SK-N-DZ (cell line): ENCODE data around the gene MEG3.
"Not testable (repeated sequence)": the region's sequence is repeated elsewhere in the genome, so short reads cannot be mapped to it uniquely, and the experiment has no call there.

ENCODE experiments used
- DNase-seq: peaks from one replicate; pipeline ENCODE4 v3.0.0-alpha.2; 2015; ENCODE audit warnings: low spot score

The MEG3 gene

GRCh38 chr14:100788942-100789341 is 37.0 kb upstream of the MEG3 start:
- DNase-seq: no peak

GRCh38 chr14:100789460-100790417 is 36.2 kb upstream of the MEG3 start:
- no peak for DNase-seq

GRCh38 chr14:100790502-100791347 is 35.2 kb upstream of the MEG3 start:
- DNase-seq: no peak

- no peak for DNase-seq
Observed at GRCh38 chr14:100791348-100791735, 34.6 kb upstream of the MEG3 start.

- no peak for DNase-seq
Observed at GRCh38 chr14:100791995-100792394, 33.9 kb upstream of the MEG3 start.

GRCh38 chr14:100796946-100797345 is 29.0 kb upstream of the MEG3 start:
- no peak for DNase-seq

- DNase-seq: no peak
Observed at GRCh38 chr14:100800041-100800440, 25.9 kb upstream of the MEG3 start.

GRCh38 chr14:100801433-100801832 is 24.5 kb upstream of the MEG3 start:
- not testable (repeated sequence) for DNase-seq

- DNase-seq: no peak
Observed at GRCh38 chr14:100802179-100802578, 23.7 kb upstream of the MEG3 start.

- DNase-seq: no peak
Observed at GRCh38 chr14:100802766-100803165, 23.2 kb upstream of the MEG3 start.

- no peak for DNase-seq
Observed at GRCh38 chr14:100803226-100803625, 22.7 kb upstream of the MEG3 start.

GRCh38 chr14:100803676-100804075 is 22.2 kb upstream of the MEG3 start:
- DNase-seq: no peak

GRCh38 chr14:100804138-100804537 is 21.8 kb upstream of the MEG3 start:
- DNase-seq: no peak

GRCh38 chr14:100804558-100805309 is 21.2 kb upstream of the MEG3 start:
- DNase-seq: no peak

GRCh38 chr14:100806386-100806785 is 19.5 kb upstream of the MEG3 start:
- DNase-seq: no peak

GRCh38 chr14:100807496-100807895 is 18.4 kb upstream of the MEG3 start:
- no peak for DNase-seq

GRCh38 chr14:100807979-100808734 is 17.8 kb upstream of the MEG3 start:
- peak; percentile 15 for DNase-seq

- no peak for DNase-seq
Observed at GRCh38 chr14:100810435-100810834, 15.5 kb upstream of the MEG3 start.

GRCh38 chr14:100810861-100811461 is 15.0 kb upstream of the MEG3 start:
- no peak for DNase-seq

- DNase-seq: no peak
Observed at GRCh38 chr14:100813291-100813690, 12.6 kb upstream of the MEG3 start.
